Activated gamma-delta T cell treated with anti-CD3 and anti-CD28 coated beads, Interleukin-2, amount 50 U/mL, for 16 hours (primary cell): ENCODE data around the gene CBX5.
"Not testable (repeated sequence)": the region's sequence is repeated elsewhere in the genome, so short reads cannot be mapped to it uniquely, and the experiment has no call there.

Source experiments
- DNase-seq: peaks from one replicate; pipeline ENCODE4 v3.0.0-alpha.2; 2020; ENCODE audit warnings: low read depth

CBX5 gene

DNA sequence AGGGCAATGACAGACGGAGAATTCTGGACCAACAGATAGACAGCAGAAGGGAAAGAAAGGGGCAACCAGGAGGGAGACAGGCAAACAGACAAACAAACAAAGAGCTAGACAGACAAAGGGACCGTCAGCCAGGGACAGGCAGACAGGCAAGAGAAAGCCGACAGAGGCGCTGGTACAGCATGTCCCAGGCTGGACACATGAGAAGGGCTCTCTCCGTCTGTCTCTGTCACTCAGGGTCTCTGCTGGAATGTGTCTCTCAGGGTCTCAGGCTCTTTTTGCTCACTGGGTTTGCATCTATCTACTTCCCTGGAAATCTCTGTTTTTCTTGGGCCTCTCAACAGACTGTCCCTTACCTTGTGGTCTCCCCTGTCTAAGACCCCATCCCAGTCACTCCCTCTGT is 82.9 kb downstream of the CBX5 start:
- DNase-seq = no peak

GRCh38 chr12:54196396-54196795 is 83.5 kb downstream of the CBX5 start:
- DNase-seq = no peak

GRCh38 chr12:54195737-54196347 is 84.1 kb downstream of the CBX5 start:
- DNase-seq = no peak

GRCh38 chr12:54195080-54195736 is 84.7 kb downstream of the CBX5 start:
- no peak for DNase-seq

DNA sequence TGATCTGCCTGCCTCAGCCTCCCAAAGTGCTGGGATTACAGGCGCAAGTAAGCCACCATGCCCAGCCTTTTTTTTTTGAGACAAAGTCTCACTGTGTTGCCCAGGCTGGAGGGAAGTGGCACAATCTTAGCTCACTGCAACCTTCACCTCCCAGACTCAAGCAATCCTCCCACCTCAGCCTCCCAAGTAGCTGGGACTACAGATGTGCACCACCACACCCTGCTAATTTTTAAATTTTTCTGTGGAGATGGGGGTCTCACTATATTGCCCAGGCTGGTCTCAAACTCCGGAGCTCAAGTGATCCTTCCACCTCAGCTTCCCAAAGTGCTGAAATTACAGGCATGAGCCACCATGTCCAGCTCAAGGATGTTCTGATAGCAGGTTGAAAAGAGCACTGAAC is 85.3 kb downstream of the CBX5 start:
- DNase-seq = not testable (repeated sequence)

DNA sequence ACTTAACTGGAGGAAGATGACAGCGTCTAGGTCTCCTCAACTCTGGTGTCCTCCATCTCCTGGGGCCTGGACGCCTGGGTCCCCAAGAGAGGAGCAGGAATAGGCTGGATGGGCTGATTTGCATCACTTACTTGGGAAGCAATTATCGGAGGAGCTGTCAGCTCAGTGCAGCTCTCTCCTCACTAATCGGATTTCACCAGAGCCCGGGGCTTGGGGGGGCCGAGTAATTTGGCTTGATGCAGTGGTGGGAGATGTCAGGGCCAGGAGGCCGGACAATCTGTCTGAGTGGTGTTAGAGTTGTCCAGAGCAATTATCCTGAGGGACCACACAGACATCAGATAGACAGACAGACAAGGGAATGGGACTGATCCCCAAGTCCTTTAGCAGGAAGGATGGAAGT is 86.5 kb downstream of the CBX5 start:
- DNase-seq = no peak

DNA sequence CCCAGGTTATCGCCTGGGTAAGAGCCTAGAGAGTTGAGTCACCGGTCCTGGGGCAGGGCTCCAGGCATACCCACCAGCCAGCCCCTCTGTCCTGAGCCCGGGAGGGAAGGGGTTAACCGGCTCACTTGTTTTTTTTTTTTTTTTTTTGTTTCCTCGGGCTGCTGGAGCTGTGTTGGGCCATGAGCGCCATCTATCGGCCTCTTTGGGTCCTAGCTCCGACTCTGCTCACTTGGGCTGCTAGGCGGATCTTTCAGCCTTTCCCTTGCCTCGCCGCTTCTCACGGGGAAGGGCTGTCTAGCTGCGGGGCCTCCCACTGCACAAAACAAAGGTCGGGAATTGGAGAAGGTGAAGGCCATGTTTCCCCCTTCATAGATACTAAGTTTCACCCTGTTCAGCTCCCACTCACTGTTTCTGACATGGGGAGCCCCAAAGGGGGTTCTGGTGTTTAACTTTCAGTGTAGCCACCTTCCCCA is 88.3 kb downstream of the CBX5 start:
- peak; percentile 69 for DNase-seq

- no peak for DNase-seq
Observed at GRCh38 chr12:54191126-54191525, 88.8 kb downstream of the CBX5 start.

DNA sequence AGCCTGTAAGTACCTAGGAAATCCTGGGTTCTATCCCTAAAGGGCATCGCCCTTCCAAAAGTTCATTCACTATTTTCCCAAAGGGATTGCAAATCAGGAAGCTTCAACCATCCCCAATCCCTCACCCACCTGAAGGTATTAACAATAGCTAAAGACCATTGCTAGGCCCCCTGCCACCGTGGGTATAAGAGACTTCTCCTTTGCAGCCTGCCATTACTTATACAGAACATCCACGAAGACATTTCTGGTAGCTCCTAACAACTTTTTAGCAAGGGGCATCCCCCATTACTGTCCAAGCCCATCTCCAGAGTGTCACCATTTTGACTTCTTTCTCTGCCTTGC is 90.8 kb downstream of the CBX5 start:
- no peak for DNase-seq

GRCh38 chr12:54187075-54187474 is 92.8 kb downstream of the CBX5 start:
- DNase-seq = no peak

DNA sequence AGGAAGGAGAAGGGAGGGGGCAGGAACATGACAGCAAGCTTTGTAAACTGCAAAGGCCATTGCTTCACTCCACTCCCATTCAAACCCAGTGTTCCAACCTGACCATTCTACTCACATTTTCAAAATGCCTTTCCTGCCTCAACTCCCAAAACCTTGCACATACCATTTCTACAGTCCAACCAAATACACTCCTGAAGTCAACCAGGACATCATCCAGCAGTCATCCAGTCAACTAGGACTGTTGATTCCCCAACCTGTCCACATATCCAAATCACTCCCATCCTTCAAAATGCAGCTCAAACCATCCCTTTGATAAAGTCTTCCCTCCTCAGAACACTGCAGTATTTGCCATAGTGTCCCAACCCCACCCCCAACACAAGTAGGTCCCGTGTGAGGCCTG is 94.0 kb downstream of the CBX5 start:
- DNase-seq = no peak

- not testable (repeated sequence) for DNase-seq
Observed at GRCh38 chr12:54185297-54185696, 94.6 kb downstream of the CBX5 start.

- DNase-seq = no peak
Observed at GRCh38 chr12:54184024-54184805, 95.7 kb downstream of the CBX5 start.

- no peak for DNase-seq
Observed at GRCh38 chr12:54182981-54183380, 96.9 kb downstream of the CBX5 start.

DNA sequence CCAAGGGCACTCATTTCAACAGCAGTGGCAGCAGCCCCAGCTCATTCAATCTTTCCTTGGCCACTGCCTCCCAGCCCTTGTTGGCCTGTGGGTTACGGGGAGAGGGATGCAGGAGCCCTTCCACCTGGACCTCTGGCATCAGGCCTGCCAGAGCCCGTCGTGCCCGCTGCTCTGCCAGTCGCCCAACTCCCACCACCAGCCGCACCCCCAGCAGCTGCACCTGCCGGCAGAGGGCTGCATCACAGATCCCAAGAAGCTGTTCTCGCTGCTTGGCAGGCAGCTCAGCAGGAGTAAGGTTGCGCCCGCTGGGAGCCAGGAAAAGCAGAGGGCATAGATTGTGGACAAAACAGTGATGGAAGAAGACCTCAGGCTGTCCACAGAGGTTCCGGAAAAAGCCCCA is 97.8 kb downstream of the CBX5 start:
- DNase-seq = no peak
